ENCODE results near the gene RHBDD2.

DNA sequence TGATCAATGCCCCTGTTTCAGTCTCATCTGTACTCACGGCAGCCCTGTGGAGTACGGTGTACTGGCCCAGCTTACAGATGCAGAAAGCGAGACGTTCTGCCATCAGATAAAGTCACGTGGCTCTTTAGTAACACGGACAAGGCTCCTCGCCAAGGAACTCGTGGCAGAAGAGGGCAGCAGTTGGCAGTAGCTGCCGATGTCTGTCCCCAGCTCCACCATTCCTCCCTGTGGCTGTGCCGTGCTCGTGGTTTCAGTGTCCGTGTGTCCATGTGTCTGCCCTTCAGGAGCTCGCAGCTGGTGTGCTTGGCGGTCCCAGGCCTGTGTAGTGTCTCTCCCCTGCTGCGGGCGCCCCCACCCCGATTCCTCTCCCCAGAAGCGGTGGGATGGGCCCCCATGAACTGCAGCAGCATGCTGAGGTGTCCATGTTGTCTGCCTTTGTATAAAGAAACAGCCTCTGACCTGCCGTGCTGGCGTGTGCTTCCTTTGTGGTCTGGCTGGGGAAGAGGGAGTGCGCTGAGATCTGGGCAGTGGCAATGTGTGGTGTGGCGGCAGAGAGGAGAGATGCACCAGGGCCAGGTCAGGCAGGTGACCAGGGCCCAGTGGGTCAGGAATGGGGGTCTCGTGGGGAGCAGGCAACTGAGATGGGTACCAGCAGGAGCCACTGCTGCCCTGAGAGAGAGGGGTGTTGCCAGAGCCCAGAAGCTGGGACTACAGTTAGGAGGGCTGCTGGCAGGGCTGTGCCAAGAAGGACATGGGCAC is 9.8 kb downstream of the RHBDD2 start:
- TF ChIP-seq FOXK2 (IDR thresholded peaks at IDR 0.05): no peak
- TF ChIP-seq FOXM1 (IDR thresholded peaks at IDR 0.05; ENCODE audit: borderline replicate concordance): no peak
- no peak for TF ChIP-seq ZNF384 (IDR thresholded peaks at IDR 0.05)
- TF ChIP-seq FOXA1 (IDR thresholded peaks at IDR 0.05): no peak
- no peak for TF ChIP-seq SP1 (IDR thresholded peaks at IDR 0.05)
- TF ChIP-seq, protein P1, sequence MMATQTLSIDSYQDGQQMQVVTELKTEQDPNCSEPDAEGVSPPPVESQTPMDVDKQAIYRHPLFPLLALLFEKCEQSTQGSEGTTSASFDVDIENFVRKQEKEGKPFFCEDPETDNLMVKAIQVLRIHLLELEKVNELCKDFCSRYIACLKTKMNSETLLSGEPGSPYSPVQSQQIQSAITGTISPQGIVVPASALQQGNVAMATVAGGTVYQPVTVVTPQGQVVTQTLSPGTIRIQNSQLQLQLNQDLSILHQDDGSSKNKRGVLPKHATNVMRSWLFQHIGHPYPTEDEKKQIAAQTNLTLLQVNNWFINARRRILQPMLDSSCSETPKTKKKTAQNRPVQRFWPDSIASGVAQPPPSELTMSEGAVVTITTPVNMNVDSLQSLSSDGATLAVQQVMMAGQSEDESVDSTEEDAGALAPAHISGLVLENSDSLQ (IDR thresholded peaks at IDR 0.05): no peak
- no peak for TF ChIP-seq TARDBP (IDR thresholded peaks at IDR 0.05)
- no peak for TF ChIP-seq BHLHE40 (IDR thresholded peaks at IDR 0.05; ENCODE audit: borderline replicate concordance)
- TF ChIP-seq ELF4 (IDR thresholded peaks at IDR 0.05): no peak
- TF ChIP-seq NFRKB (IDR thresholded peaks at IDR 0.05): no peak
- no peak for TF ChIP-seq CTBP1 (IDR thresholded peaks at IDR 0.05; ENCODE audit: borderline replicate concordance)
